SKM-1 treated with dmso at 0.1 percent for 144 hours (cell line): ENCODE results near the gene SPECC1.
"Not testable (repeated sequence)": the region's sequence is repeated elsewhere in the genome, so short reads cannot be mapped to it uniquely, and the experiment has no call there.

Experiments
- DNase-seq: peaks from one replicate; lab custom pipeline; 2025; ENCODE audit not compliant: unreplicated experiment; lab: John Stamatoyannopoulos, UW

SPECC1 gene

GRCh38 chr17:20092261-20092867, 83.2 kb downstream of the SPECC1 start:
- DNase-seq = no peak

- DNase-seq = no peak
These were observed 83.9 kb downstream of the SPECC1 start for GRCh38 chr17:20092973-20093626.

- DNase-seq = no peak
These were observed 85.6 kb downstream of the SPECC1 start for GRCh38 chr17:20094777-20095176.

- no peak for DNase-seq
These were observed 86.3 kb downstream of the SPECC1 start for GRCh38 chr17:20095336-20096080.

GRCh38 chr17:20096430-20096829, 87.3 kb downstream of the SPECC1 start:
- DNase-seq = no peak

GRCh38 chr17:20097330-20097729, 88.2 kb downstream of the SPECC1 start:
- no peak for DNase-seq

- no peak for DNase-seq
These were observed 89.2 kb downstream of the SPECC1 start for GRCh38 chr17:20098314-20098713.

GRCh38 chr17:20100806-20101205, 91.6 kb downstream of the SPECC1 start:
- not testable (repeated sequence) for DNase-seq

- DNase-seq = no peak
These were observed 94.6 kb downstream of the SPECC1 start for GRCh38 chr17:20103454-20104446.

GRCh38 chr17:20105539-20106280, 96.6 kb downstream of the SPECC1 start:
- DNase-seq = no peak

- DNase-seq = not testable (repeated sequence)
These were observed 97.3 kb downstream of the SPECC1 start for GRCh38 chr17:20106446-20106845.

GRCh38 chr17:20109076-20109475, 99.9 kb downstream of the SPECC1 start:
- no peak for DNase-seq

- DNase-seq = no peak
These were observed 102.4 kb downstream of the SPECC1 start for GRCh38 chr17:20111538-20111937.

- DNase-seq = no peak
These were observed 105.3 kb downstream of the SPECC1 start for GRCh38 chr17:20114466-20114865.

- DNase-seq = peak; percentile 45
These were observed 107.6 kb downstream of the SPECC1 start for GRCh38 chr17:20116683-20117309.

GRCh38 chr17:20118280-20118679, 109.1 kb downstream of the SPECC1 start:
- DNase-seq = no peak

GRCh38 chr17:20120836-20121235, 111.7 kb downstream of the SPECC1 start:
- DNase-seq = no peak

GRCh38 chr17:20121359-20122253, 112.4 kb downstream of the SPECC1 start:
- peak; percentile 18 for DNase-seq
